Tibial artery (tissue), 4 donors: ENCODE results near the gene KRT80.

Source experiments
- DNase-seq, 2 donors: peaks; one replicate each; pipeline ENCODE4 v3.0.0-alpha.2; 2019
- H3K27ac ChIP-seq, 2 donors: fragments of 200-600 bp; sonication (generic) in 1 of 2; 1 replicate in 1 of 2; 2 replicates in 1 of 2; pipeline ENCODE4 v1.5.1; 2018 to 2019; ENCODE audit warnings: mild to moderate bottlenecking in 1 of 2
- H3K27me3 ChIP-seq, 2 donors: fragments of 200-600 bp; sonication (generic) in 1 of 2; one replicate each; pipeline versions ENCODE4 v1.5.1 to v1.6.0; 2016 to 2019
- H3K36me3 ChIP-seq, 3 donors: fragments of 200-600 bp; sonication (generic) in 2 of 3; one replicate each; pipeline ENCODE4 v1.5.1; 2016 to 2019; ENCODE audit warnings: mild to moderate bottlenecking in 2 of 3
- H3K4me1 ChIP-seq, 4 donors: fragments of 200-600 bp; sonication (generic) in 2 of 4; 1 replicate in 3 of 4; 2 replicates in 1 of 4; pipeline ENCODE4 v1.5.1; 2016 to 2019
- H3K4me3 ChIP-seq, 2 donors: fragments of 200-600 bp; sonication (generic) in 1 of 2; 1 replicate in 1 of 2; 2 replicates in 1 of 2; pipeline ENCODE4 v1.5.1; 2018 to 2019; ENCODE audit warnings: mild to moderate bottlenecking in 2 of 2
- H3K9me3 ChIP-seq, 3 donors: fragments of 200-600 bp; sonication (generic) in 1 of 3; one replicate each; pipeline ENCODE4 v1.5.1; 2016 to 2019
- intact Hi-C: fragments of 100-400 bp; cut with DNase I; formaldehyde crosslinking; loops from one replicate; pipeline ENCODE4 v1.15.0; 2023; ENCODE audit warnings: low total_unique reads
- TF ChIP-seq, protein P1 (sequence below), 2 experiments: fragments of 200-600 bp in 1 of 2; fragments of 450-650 bp in 1 of 2; IDR thresholded peaks; one replicate each; pipeline ENCODE4 v1.5.1; 2017 to 2019; ENCODE audit warnings: antibody characterized with exemption in 2 of 2, mild to moderate bottlenecking in 1 of 2, moderate library complexity in 1 of 2

Gene KRT80

DNA sequence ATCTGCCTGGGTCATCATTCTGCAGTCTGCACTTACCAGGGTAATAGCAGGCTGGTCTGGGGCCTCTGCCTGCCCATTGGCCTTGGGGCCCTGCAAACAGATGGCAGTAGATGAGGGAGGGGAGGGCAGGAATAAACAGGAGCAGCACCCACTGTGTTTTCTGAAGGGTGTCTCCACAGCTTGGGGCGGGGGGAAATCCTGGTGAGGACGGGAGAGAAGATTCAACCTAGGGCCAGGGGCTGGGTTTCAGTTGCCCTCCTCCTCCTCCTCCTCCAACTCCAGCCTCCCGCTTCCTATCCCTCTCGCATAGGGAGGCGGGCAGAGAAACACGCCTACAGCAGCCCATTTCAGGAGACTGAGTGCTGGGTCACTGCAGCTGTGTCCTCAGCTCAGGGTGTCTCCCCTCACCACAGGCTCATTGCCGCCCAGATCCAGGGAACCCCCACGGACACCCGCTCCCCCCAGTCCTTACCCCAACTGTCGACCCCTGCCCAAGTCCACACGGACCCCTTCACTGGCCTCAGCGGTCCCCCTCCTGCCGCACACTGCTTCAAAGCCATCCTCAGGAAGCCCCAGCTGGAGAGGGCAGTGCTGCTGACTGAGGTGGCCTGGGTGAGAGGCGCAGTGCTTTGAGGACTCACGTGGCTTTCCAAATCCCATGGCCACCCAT is 9.1 kb upstream of the KRT80 start:
- TF ChIP-seq, protein P1, sequence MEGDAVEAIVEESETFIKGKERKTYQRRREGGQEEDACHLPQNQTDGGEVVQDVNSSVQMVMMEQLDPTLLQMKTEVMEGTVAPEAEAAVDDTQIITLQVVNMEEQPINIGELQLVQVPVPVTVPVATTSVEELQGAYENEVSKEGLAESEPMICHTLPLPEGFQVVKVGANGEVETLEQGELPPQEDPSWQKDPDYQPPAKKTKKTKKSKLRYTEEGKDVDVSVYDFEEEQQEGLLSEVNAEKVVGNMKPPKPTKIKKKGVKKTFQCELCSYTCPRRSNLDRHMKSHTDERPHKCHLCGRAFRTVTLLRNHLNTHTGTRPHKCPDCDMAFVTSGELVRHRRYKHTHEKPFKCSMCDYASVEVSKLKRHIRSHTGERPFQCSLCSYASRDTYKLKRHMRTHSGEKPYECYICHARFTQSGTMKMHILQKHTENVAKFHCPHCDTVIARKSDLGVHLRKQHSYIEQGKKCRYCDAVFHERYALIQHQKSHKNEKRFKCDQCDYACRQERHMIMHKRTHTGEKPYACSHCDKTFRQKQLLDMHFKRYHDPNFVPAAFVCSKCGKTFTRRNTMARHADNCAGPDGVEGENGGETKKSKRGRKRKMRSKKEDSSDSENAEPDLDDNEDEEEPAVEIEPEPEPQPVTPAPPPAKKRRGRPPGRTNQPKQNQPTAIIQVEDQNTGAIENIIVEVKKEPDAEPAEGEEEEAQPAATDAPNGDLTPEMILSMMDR (IDR thresholded peaks at IDR 0.05), result no peak
- intact Hi-C loops, result no loop called here
- no peak for DNase-seq

DNA sequence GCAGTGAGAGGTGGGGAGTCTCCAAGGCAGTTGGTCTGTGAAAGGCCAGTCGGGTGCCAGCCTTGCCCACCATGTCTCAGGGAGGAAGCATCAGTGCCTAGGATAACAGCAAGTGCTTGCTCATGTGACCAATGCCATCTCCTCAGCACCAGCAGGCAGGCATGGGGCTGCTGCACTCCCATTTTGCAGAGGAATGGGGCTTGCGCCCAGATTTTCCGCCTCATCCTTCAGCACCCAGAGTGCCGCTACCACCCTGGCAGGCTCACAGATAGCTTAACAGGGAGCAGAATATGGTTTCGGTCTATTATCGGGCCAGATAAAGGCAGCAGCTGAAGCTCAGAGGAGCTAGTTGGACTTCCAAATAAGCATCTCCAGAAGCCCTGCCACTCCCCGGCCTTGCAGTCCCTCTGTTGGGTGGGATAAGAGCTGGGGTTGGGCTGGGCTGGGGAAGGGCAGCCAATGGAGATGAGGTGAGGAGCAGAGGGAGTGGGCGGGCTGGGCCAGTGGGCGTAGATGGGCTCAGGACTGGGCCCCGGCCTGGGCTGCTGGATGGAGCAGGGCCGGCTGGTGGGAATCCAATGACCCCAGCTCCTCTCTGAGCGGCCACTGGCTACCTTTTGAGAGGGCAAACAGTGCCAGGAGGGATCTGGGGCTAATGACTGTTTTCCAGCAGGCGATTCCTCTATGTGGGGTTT is 8.4 kb upstream of the KRT80 start:
- Histone ChIP-seq H3K4me1 (peaks cover 0 to 20% (median 4%) of the 10 kb centered on the region in 4 donors), H3K27me3 (no peaks in the 10 kb centered on the region), H3K27ac (no peak overlapping the region), H3K36me3 (no peaks in the 10 kb centered on the region), H3K4me3 (no peak overlapping the region), H3K9me3 (no peaks in the 10 kb centered on the region)
- intact Hi-C loops, result no loop called here
- TF ChIP-seq, protein P1 (IDR thresholded peaks at IDR 0.05), result no peak
- DNase-seq, result no peak

More for the DNA sequence above, 9.1 kb upstream of the KRT80 start:
- peaks cover 0 to 20% (median 4%) of the 10 kb centered on the region in 4 donors for H3K4me1 ChIP-seq
- H3K27ac ChIP-seq, result no peak overlapping the region
- H3K9me3 ChIP-seq, result no peaks in the 10 kb centered on the region
- H3K4me3 ChIP-seq, result no peak overlapping the region
- no peaks in the 10 kb centered on the region for H3K27me3 ChIP-seq
- H3K36me3 ChIP-seq, result no peaks in the 10 kb centered on the region

DNA sequence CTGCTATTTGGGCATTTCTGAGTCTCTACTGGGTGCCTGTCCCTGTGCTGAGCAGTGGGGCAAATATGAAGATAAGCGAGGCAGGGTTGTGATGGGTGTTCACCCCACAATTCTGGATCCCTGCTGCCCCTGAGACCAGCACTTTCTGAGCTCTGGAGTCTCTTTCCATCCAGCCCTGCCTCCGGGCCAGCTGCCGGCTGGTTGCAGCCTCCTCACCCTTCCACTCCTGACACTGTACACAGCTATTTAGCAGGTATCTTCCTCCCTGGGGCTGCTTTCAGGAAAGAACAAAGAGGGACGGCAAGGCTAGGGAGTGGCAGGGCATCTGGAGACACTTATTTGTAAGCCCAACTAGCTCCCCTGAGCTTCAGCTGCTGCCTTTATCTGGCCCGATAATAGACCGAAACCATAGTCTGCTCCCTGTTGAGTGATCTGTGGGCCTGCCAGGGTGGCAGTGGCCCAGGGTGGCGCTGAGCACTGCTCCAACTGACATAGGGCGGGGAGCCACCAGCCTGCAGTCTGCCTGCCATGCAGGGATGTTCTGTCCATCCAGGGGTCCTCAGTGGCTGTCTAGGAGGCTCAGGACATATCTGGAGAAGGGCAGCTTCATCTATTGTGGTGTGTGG is 7.6 kb upstream of the KRT80 start:
- TF ChIP-seq, protein P1 (IDR thresholded peaks at IDR 0.05), result no peak
- Histone ChIP-seq H3K36me3 (no peaks in the 10 kb centered on the region), H3K4me3 (no peak overlapping the region), H3K27ac (no peak overlapping the region), H3K27me3 (no peaks in the 10 kb centered on the region), H3K4me1 (peaks cover 0 to 29% (median 8%) of the 10 kb centered on the region in 4 donors), H3K9me3 (no peaks in the 10 kb centered on the region)
- intact Hi-C loops, result no loop called here
- no peak for DNase-seq

DNA sequence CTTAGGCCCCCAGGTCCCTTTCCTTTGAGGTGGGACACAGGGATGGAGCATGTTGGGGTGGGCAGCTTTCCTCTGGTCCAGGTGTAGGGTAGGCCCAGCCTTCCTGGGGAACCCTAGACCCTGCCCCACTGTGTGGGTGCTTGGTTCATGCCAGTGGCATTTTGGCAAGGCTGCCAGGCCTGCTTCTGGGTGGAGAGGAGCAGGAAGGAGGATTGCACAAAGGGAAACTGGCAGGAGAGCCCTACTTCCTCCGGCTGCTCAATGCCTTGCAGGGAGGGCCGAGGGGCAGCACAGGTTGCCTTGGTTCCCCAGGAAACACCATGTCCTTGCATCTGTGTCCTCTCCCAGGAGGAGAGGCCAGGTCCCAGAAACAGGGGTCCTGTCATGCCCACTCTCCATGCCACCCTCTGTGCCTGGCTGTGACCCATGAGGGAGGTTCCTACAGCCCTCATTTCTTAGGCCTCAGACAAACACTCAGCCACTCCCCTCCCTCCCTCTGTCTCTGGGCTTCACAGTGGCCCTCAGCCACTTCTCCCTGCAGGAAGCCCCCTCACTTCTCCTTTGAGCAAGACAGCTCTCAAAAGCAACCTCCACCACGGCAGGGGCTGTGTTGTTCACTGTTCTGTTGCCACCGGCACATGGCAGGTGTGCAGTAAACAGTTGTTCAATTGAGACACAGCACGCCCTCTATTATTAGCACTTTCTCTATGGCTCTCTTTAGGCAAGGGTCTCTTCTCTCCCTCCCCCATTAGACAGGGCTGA is 6.8 kb upstream of the KRT80 start:
- Histone ChIP-seq H3K9me3 (no peaks in the 10 kb centered on the region), H3K27me3 (no peaks in the 10 kb centered on the region), H3K4me1 (peaks cover 0 to 34% (median 16%) of the 10 kb centered on the region in 4 donors), H3K27ac (no peak overlapping the region), H3K36me3 (no peaks in the 10 kb centered on the region), H3K4me3 (no peak overlapping the region)
- peak in 1 of 2 donors; percentile 52 for DNase-seq
- intact Hi-C loops, result no loop called here
- TF ChIP-seq, protein P1 (IDR thresholded peaks at IDR 0.05), result no peak

DNA sequence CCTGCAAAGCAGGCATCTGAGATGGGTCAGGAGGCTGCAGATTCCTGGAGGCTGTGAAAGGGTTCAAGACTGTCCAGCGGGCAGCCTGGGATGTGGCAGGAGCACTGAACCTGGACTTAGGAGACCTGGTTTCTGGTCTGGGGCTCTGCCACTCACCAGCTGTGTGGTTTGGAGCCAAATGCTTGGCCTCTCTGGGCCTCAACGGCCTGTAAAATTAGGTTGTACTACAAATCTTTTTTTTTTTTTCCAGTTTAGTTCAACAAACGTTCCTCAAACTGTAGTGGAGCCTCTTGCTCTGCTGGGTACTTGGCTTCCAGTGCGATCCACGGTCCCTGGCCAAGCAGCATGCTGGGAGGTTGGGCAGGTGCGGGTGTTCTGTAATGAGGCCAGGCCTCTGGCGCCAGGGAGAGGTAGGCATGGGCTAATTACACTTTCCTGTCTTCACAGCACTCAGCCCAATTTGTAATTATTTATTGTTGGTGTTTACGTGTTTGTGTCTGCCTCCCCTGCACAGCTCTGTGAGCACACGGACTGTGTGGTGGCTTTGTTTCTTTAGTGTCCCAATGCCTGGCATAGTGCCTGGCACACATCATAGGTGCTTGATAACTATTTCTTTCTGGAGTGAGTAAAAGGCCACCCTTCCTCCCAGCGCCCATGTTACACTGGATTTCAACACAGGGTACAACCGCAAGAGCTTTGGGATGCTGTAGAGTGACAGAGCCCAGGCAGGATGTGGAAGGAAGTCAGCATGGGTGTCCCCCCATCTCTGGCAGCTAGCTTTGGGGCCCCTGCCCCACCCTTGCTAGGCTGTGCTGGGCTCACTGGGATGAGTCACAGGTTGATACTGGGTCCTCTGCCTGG is 5.8 kb upstream of the KRT80 start:
- intact Hi-C loops, result no loop called here
- DNase-seq, result peak; percentile 74 to 75
- H3K9me3 ChIP-seq, result no peaks in the 10 kb centered on the region
- no peaks in the 10 kb centered on the region for H3K27me3 ChIP-seq
- H3K4me1 ChIP-seq, result peaks cover 0 to 34% (median 26%) of the 10 kb centered on the region in 4 donors
- H3K36me3 ChIP-seq, result no peaks in the 10 kb centered on the region
- TF ChIP-seq, protein P1 (IDR thresholded peaks at IDR 0.05), result no peak
- no peak overlapping the region for H3K27ac ChIP-seq
- no peak overlapping the region for H3K4me3 ChIP-seq
